GM23338 (cell line): ENCODE measurements around the gene FXYD7. TPM values are rescaled to one million over a fixed set of nuclear protein-coding genes. Genes with fewer than 3 reads are reported as not detected.

Experiments
- ATAC-seq: fragments of 200-7000 bp; cut with Tn5 transposase; 3 replicates; pipeline ENCODE4 v1.9.1; 2020
- DNase-seq: peaks from one replicate; pipeline ENCODE4 v3.0.0-alpha.2; 2015; ENCODE audit warnings: low spot score
- H2AFZ ChIP-seq: fragments of 200-600 bp; sonication (generic); 2 replicates; pipeline ENCODE4 v1.8.0; 2016; ENCODE audit warnings: antibody characterized with exemption, mild to moderate bottlenecking, moderate library complexity
- H3F3A ChIP-seq: fragments of 200-600 bp; sonication (generic); replicated peaks from 2 replicates; pipeline ENCODE4 v1.8.0; 2017; ENCODE audit warnings: antibody characterized with exemption, mixed run types, low read depth
- H3K27ac ChIP-seq: fragments of 200-600 bp; sonication (generic); 2 replicates; pipeline ENCODE4 v1.6.1; 2016; ENCODE audit warnings: low read depth
- H3K27me3 ChIP-seq: fragments of 200-600 bp; sonication (generic); 2 replicates; pipeline ENCODE4 v1.8.0; 2016; ENCODE audit warnings: mild to moderate bottlenecking, mixed run types, moderate library complexity; ENCODE audit not compliant: insufficient read depth
- H3K36me3 ChIP-seq: fragments of 200-600 bp; sonication (generic); 2 replicates; pipeline ENCODE4 v1.8.0; 2016; ENCODE audit warnings: mild to moderate bottlenecking; ENCODE audit not compliant: insufficient read depth
- H3K4me1 ChIP-seq: fragments of 200-600 bp; sonication (generic); 2 replicates; pipeline ENCODE4 v1.8.0; 2016; ENCODE audit warnings: mild to moderate bottlenecking, moderate library complexity; ENCODE audit not compliant: insufficient read depth
- H3K4me2 ChIP-seq: fragments of 200-600 bp; sonication (generic); 2 replicates; pipeline ENCODE4 v1.7.1; 2017; ENCODE audit warnings: mixed run types
- H3K4me3 ChIP-seq: fragments of 200-600 bp; sonication (generic); 2 replicates; pipeline ENCODE4 v1.6.1; 2016; ENCODE audit warnings: mixed run types
- H3K79me2 ChIP-seq: fragments of 200-600 bp; sonication (generic); replicated peaks from 2 replicates; pipeline ENCODE4 v1.8.0; 2017; ENCODE audit warnings: mild to moderate bottlenecking; ENCODE audit not compliant: insufficient read depth
- H3K9me2 ChIP-seq: fragments of 200-600 bp; sonication (generic); 2 replicates; pipeline ENCODE4 v1.8.0; 2017; ENCODE audit not compliant: insufficient read depth
- H4K20me1 ChIP-seq: fragments of 200-600 bp; sonication (generic); replicated peaks from 2 replicates; pipeline ENCODE4 v1.8.0; 2017; ENCODE audit warnings: mild to moderate bottlenecking; ENCODE audit not compliant: insufficient read depth
- H3K27ac Mint-ChIP-seq: 2 replicates; pipeline ENCODE4 v1.8.0; 2020; ENCODE audit warnings: inconsistent platforms, mild to moderate bottlenecking, moderate library complexity, mixed read lengths
- H3K27me3 Mint-ChIP-seq: 3 replicates; pipeline ENCODE4 v1.8.0; 2022; ENCODE audit warnings: low read depth, mild to moderate bottlenecking, moderate library complexity, mixed read lengths, inconsistent platforms; ENCODE audit not compliant: insufficient read depth, poor library complexity
- H3K36me3 Mint-ChIP-seq: 3 replicates; pipeline ENCODE4 v1.8.0; 2021; ENCODE audit warnings: low read depth, mild to moderate bottlenecking, inconsistent platforms, moderate library complexity, mixed read lengths
- H3K4me1 Mint-ChIP-seq: 3 replicates; pipeline ENCODE4 v1.8.0; 2020; ENCODE audit warnings: mild to moderate bottlenecking, inconsistent platforms, mixed read lengths
- H3K4me3 Mint-ChIP-seq: 3 replicates; pipeline ENCODE4 v1.8.0; 2021; ENCODE audit warnings: moderate library complexity, mild to moderate bottlenecking, inconsistent platforms, mixed read lengths
- H3K9me3 Mint-ChIP-seq: 3 replicates; pipeline ENCODE4 v1.8.0; 2020; ENCODE audit warnings: moderate library complexity, mild to moderate bottlenecking, inconsistent platforms, mixed read lengths
- CREB1 ChIP-seq: fragments of 250-450 bp; sonication (Bioruptor Pico); IDR thresholded peaks from 2 replicates; pipeline ENCODE4 v1.5.0; 2020; ENCODE audit warnings: low read depth, mild to moderate bottlenecking, moderate library complexity
- EZH2 ChIP-seq: fragments of 200-600 bp; sonication (generic); IDR thresholded peaks from one replicate; pipeline ENCODE4 v1.8.0; 2017; ENCODE audit warnings: antibody characterized with exemption, mild to moderate bottlenecking, low read depth; ENCODE audit not compliant: unreplicated experiment
- EZH2phosphoT487 ChIP-seq: fragments of 200-600 bp; sonication (generic); IDR thresholded peaks from one replicate; pipeline ENCODE4 v1.8.1; 2018; ENCODE audit warnings: antibody characterized with exemption; ENCODE audit not compliant: unreplicated experiment
- JUNB ChIP-seq: IDR thresholded peaks from one replicate; pipeline ENCODE4 v1.6.1; 2016; ENCODE audit warnings: antibody characterized with exemption; ENCODE audit not compliant: unreplicated experiment
- NANOG ChIP-seq: IDR thresholded peaks from 2 replicates; pipeline ENCODE4 v1.6.1; 2016; ENCODE audit warnings: antibody characterized with exemption, borderline replicate concordance
- POLR2AphosphoS5 ChIP-seq: IDR thresholded peaks from 2 replicates; pipeline ENCODE4 v1.6.1; 2016; ENCODE audit warnings: antibody characterized with exemption, low read depth
- REST ChIP-seq: IDR thresholded peaks from one replicate; pipeline ENCODE4 v1.6.1; 2018; ENCODE audit warnings: antibody characterized with exemption; ENCODE audit not compliant: unreplicated experiment
- STAT1 ChIP-seq: IDR thresholded peaks from one replicate; pipeline ENCODE4 v1.6.1; 2016; ENCODE audit warnings: antibody characterized with exemption; ENCODE audit not compliant: unreplicated experiment
- ZNF114 ChIP-seq: fragments of 250-450 bp; sonication (Bioruptor Pico); IDR thresholded peaks from 2 replicates; pipeline ENCODE4 v1.5.0; 2020; ENCODE audit warnings: mild to moderate bottlenecking, moderate library complexity
- ZNF331 ChIP-seq: fragments of 250-450 bp; sonication (Bioruptor Pico); IDR thresholded peaks from 2 replicates; pipeline ENCODE4 v1.5.0; 2020; ENCODE audit warnings: low read depth, mild to moderate bottlenecking, moderate library complexity
- polyA plus RNA-seq: library from polyadenylated mRNA; unstranded; fragments of >200 nt; fragmentation: Nextera tagmentation; extraction: Ambion mirVana; gene quantifications from 2 replicates; pipeline ENCODE4 v1.2.1, GENCODE V29; 2016
- total RNA-seq: library from RNA; depleted of rRNA; stranded (reverse); fragments of >200 nt; shearing (Covaris generic); gene quantifications from 2 replicates; pipeline ENCODE4 v1.2.3, GENCODE V29; 2014
- TF ChIP-seq, protein P1 (sequence below): fragments of 250-450 bp; sonication (Bioruptor Pico); IDR thresholded peaks from 2 replicates; pipeline ENCODE4 v1.5.0; 2020; ENCODE audit warnings: mild to moderate bottlenecking, moderate library complexity
- TF ChIP-seq, protein P2 (sequence below), 2 experiments: fragments of 200-600 bp in 1 of 2; sonication (generic) in 1 of 2; conservative IDR thresholded peaks; 2 replicates each; pipeline versions ENCODE4 v1.5.1 to v1.6.1; 2016 to 2017; ENCODE audit warnings: antibody characterized with exemption in 2 of 2, low read depth in 2 of 2, mild to moderate bottlenecking in 2 of 2, moderate library complexity in 1 of 2
- TF ChIP-seq, protein P3 (sequence below): IDR thresholded peaks from 2 replicates; pipeline ENCODE4 v1.6.1; 2016; ENCODE audit warnings: antibody characterized with exemption

Gene FXYD7
- total and polyA plus RNA-seq, 2 experiments from 2014 or later, result 9.6 to 44.0 TPM

- Mint-ChIP-seq H3K27me3 (peaks cover 16% of the 10 kb centered on the region), H3K4me1 (peaks cover 27% of the 10 kb centered on the region), H3K4me3 (no peak overlapping the region), H3K36me3 (no peaks in the 10 kb centered on the region; the same call in 2 of the 3 replicates), H3K27ac (no peak overlapping the region), H3K9me3 (no peaks in the 10 kb centered on the region; the same call in 2 of the 3 replicates)
- 0 out of 2 replicates have a peak, but pooled peaks cover 2% of the 10 kb centered on the region for H3F3A ChIP-seq
- H3K36me3 ChIP-seq, result no peaks in the 10 kb centered on the region
- H3K27me3 ChIP-seq, result no peaks in the 10 kb centered on the region
- H3K27ac ChIP-seq, result no peak overlapping the region
- no peak for DNase-seq
- H3K4me2 ChIP-seq, result no peak overlapping the region
- H3K79me2 ChIP-seq, result no peaks in the 10 kb centered on the region
- H3K9me2 ChIP-seq, result peaks cover 10% of the 10 kb centered on the region
- H3K4me3 ChIP-seq, result no peak overlapping the region
- peaks cover 19% of the 10 kb centered on the region for H3K4me1 ChIP-seq
- H2AFZ ChIP-seq, result no peak overlapping the region
- TF ChIP-seq, protein P1, sequence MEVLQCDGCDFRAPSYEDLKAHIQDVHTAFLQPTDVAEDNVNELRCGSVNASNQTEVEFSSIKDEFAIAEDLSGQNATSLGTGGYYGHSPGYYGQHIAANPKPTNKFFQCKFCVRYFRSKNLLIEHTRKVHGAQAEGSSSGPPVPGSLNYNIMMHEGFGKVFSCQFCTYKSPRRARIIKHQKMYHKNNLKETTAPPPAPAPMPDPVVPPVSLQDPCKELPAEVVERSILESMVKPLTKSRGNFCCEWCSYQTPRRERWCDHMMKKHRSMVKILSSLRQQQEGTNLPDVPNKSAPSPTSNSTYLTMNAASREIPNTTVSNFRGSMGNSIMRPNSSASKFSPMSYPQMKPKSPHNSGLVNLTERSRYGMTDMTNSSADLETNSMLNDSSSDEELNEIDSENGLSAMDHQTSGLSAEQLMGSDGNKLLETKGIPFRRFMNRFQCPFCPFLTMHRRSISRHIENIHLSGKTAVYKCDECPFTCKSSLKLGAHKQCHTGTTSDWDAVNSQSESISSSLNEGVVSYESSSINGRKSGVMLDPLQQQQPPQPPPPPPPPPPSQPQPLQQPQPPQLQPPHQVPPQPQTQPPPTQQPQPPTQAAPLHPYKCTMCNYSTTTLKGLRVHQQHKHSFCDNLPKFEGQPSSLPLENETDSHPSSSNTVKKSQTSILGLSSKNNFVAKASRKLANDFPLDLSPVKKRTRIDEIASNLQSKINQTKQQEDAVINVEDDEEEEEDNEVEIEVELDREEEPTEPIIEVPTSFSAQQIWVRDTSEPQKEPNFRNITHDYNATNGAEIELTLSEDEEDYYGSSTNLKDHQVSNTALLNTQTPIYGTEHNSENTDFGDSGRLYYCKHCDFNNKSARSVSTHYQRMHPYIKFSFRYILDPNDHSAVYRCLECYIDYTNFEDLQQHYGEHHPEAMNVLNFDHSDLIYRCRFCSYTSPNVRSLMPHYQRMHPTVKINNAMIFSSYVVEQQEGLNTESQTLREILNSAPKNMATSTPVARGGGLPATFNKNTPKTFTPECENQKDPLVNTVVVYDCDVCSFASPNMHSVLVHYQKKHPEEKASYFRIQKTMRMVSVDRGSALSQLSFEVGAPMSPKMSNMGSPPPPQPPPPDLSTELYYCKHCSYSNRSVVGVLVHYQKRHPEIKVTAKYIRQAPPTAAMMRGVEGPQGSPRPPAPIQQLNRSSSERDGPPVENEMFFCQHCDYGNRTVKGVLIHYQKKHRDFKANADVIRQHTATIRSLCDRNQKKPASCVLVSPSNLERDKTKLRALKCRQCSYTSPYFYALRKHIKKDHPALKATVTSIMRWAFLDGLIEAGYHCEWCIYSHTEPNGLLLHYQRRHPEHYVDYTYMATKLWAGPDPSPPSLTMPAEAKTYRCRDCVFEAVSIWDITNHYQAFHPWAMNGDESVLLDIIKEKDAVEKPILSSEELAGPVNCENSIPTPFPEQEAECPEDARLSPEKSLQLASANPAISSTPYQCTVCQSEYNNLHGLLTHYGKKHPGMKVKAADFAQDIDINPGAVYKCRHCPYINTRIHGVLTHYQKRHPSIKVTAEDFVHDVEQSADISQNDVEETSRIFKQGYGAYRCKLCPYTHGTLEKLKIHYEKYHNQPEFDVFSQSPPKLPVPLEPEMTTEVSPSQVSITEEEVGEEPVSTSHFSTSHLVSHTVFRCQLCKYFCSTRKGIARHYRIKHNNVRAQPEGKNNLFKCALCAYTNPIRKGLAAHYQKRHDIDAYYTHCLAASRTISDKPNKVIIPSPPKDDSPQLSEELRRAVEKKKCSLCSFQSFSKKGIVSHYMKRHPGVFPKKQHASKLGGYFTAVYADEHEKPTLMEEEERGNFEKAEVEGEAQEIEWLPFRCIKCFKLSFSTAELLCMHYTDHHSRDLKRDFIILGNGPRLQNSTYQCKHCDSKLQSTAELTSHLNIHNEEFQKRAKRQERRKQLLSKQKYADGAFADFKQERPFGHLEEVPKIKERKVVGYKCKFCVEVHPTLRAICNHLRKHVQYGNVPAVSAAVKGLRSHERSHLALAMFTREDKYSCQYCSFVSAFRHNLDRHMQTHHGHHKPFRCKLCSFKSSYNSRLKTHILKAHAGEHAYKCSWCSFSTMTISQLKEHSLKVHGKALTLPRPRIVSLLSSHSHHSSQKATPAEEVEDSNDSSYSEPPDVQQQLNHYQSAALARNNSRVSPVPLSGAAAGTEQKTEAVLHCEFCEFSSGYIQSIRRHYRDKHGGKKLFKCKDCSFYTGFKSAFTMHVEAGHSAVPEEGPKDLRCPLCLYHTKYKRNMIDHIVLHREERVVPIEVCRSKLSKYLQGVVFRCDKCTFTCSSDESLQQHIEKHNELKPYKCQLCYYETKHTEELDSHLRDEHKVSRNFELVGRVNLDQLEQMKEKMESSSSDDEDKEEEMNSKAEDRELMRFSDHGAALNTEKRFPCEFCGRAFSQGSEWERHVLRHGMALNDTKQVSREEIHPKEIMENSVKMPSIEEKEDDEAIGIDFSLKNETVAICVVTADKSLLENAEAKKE (CRISPR knock-in tag), result no peak
- TF ChIP-seq POLR2AphosphoS5, result no peak
- TF ChIP-seq JUNB, result no peak
- TF ChIP-seq REST, result no peak
- no peak for TF ChIP-seq ZNF114 (CRISPR knock-in tag)
- no peak for TF ChIP-seq EZH2phosphoT487
- TF ChIP-seq, protein P2, sequence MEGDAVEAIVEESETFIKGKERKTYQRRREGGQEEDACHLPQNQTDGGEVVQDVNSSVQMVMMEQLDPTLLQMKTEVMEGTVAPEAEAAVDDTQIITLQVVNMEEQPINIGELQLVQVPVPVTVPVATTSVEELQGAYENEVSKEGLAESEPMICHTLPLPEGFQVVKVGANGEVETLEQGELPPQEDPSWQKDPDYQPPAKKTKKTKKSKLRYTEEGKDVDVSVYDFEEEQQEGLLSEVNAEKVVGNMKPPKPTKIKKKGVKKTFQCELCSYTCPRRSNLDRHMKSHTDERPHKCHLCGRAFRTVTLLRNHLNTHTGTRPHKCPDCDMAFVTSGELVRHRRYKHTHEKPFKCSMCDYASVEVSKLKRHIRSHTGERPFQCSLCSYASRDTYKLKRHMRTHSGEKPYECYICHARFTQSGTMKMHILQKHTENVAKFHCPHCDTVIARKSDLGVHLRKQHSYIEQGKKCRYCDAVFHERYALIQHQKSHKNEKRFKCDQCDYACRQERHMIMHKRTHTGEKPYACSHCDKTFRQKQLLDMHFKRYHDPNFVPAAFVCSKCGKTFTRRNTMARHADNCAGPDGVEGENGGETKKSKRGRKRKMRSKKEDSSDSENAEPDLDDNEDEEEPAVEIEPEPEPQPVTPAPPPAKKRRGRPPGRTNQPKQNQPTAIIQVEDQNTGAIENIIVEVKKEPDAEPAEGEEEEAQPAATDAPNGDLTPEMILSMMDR (conservative IDR thresholded peaks at IDR 0.05; ENCODE audit: low read depth in 2 of 2), result no peak
- TF ChIP-seq, protein P3, sequence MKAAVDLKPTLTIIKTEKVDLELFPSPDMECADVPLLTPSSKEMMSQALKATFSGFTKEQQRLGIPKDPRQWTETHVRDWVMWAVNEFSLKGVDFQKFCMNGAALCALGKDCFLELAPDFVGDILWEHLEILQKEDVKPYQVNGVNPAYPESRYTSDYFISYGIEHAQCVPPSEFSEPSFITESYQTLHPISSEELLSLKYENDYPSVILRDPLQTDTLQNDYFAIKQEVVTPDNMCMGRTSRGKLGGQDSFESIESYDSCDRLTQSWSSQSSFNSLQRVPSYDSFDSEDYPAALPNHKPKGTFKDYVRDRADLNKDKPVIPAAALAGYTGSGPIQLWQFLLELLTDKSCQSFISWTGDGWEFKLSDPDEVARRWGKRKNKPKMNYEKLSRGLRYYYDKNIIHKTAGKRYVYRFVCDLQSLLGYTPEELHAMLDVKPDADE, result no peak
- no peak for TF ChIP-seq NANOG
- TF ChIP-seq EZH2, result no peak
- TF ChIP-seq ZNF331 (CRISPR knock-in tag), result no peak
- no peak for TF ChIP-seq CREB1 (CRISPR knock-in tag)
- no peak for TF ChIP-seq STAT1
- H4K20me1 ChIP-seq, result no peaks in the 10 kb centered on the region
- ATAC-seq, result no peak
These were observed 6.8 kb upstream of the FXYD7 start for GRCh38 chr19:35136231-35136630.
